Activated CD8-positive, alpha-beta T cell treated with anti-CD3 and anti-CD28 coated beads, Interleukin-2, amount 10 ng/mL, durations not matched to agents 7 days and 5 days (primary cell): ENCODE results near the gene PRCD. TPM values are rescaled to one million over a fixed set of nuclear protein-coding genes. Genes with fewer than 3 reads are reported as not detected.
A peak's percentile ranks its signal among the peaks of the same experiment; 100 is the strongest.
"Not testable (repeated sequence)": the region's sequence is repeated elsewhere in the genome, so short reads cannot be mapped to it uniquely, and the experiment has no call there.

Experiments
- ATAC-seq: fragments of 150-1000 bp; cut with Tn5 transposase; one replicate; pipeline ENCODE4 v1.10.0; 2021; ENCODE audit warnings: moderate library complexity
- CTCF ChIA-PET: fragments of 350-600 bp; sonication (Branson Sonifier 250); formaldehyde crosslinking; loops from one replicate; lab custom pipeline; 2021; ENCODE audit warnings: antibody characterized with exemption; lab: Charles Lee
- POLR2A ChIA-PET: fragments of 350-600 bp; sonication (Branson Sonifier 250); formaldehyde crosslinking; loops from one replicate; lab custom pipeline; 2021; ENCODE audit warnings: antibody characterized with exemption; lab: Charles Lee
- DNase-seq: peaks from one replicate; pipeline ENCODE4 v3.0.0-alpha.2; 2020
- H3K27ac Mint-ChIP-seq: one replicate; pipeline ENCODE4 v1.8.0; 2021; ENCODE audit warnings: mild to moderate bottlenecking, mixed read lengths
- H3K27me3 Mint-ChIP-seq: one replicate; pipeline ENCODE4 v1.8.0; 2021; ENCODE audit warnings: low read depth, mixed read lengths
- H3K36me3 Mint-ChIP-seq: one replicate; pipeline ENCODE4 v1.8.0; 2021; ENCODE audit warnings: low read depth, mixed read lengths
- H3K4me1 Mint-ChIP-seq: one replicate; pipeline ENCODE4 v1.8.0; 2021; ENCODE audit warnings: low read depth, mixed read lengths
- H3K4me3 Mint-ChIP-seq: one replicate; pipeline ENCODE4 v1.8.0; 2021; ENCODE audit warnings: mild to moderate bottlenecking, mixed read lengths
- H3K9me3 Mint-ChIP-seq: one replicate; pipeline ENCODE4 v1.8.0; 2022; ENCODE audit warnings: mixed read lengths; ENCODE audit not compliant: insufficient read depth
- total RNA-seq, 2 experiments: library from RNA; stranded (reverse); gene quantifications; one replicate each; pipeline ENCODE4 v1.2.3, GENCODE V29; 2021

The PRCD gene
- total RNA-seq, 2 experiments from 2014 or later = not detected

GRCh38 chr17:76519048-76519966, 20.5 kb upstream of the PRCD start:
- Mint-ChIP-seq H3K4me1 (peaks cover 50% of the 10 kb centered on the region), H3K27ac (no peak overlapping the region), H3K36me3 (no peaks in the 10 kb centered on the region), H3K4me3 (no peak overlapping the region), H3K27me3 (no peaks in the 10 kb centered on the region), H3K9me3 (no peaks in the 10 kb centered on the region)
- POLR2A ChIA-PET = no interaction called here
- no peak for ATAC-seq
- no peak for DNase-seq
- CTCF ChIA-PET = interaction anchor here (0.8 to 7.1 kb wide), 5 partner anchors 12 to 194 kb away, joined by 3 to 88 read pairs (median 5); no protein-coding TSS in a partner anchor

- Mint-ChIP-seq H3K9me3 (no peaks in the 10 kb centered on the region), H3K4me1 (peaks cover 32% of the 10 kb centered on the region), H3K36me3 (no peaks in the 10 kb centered on the region), H3K27me3 (no peaks in the 10 kb centered on the region), H3K4me3 (no peak overlapping the region), H3K27ac (no peak overlapping the region)
- ChIA-PET POLR2A (no interaction called here), CTCF (interaction anchor here (1.5 to 7.1 kb wide), 8 partner anchors 10 to 193 kb away, joined by 4 to 88 read pairs (median 32); no protein-coding TSS in a partner anchor)
- ATAC-seq (no peak), DNase-seq (no peak)
These were observed 18.6 kb upstream of the PRCD start for GRCh38 chr17:76521262-76521661.

- POLR2A ChIA-PET, H3K27me3 Mint-ChIP-seq, H3K9me3 Mint-ChIP-seq, H3K4me3 Mint-ChIP-seq, H3K36me3 Mint-ChIP-seq, DNase-seq, H3K27ac Mint-ChIP-seq, ATAC-seq: not testable (repeated sequence)
- CTCF ChIA-PET = interaction anchor here (1.6 to 7.1 kb wide), 7 partner anchors 11 to 193 kb away, joined by 4 to 88 read pairs (median 42); no protein-coding TSS in a partner anchor
- H3K4me1 Mint-ChIP-seq = peaks cover 28% of the 10 kb centered on the region
These were observed 18.2 kb upstream of the PRCD start for GRCh38 chr17:76521683-76522082.

GRCh38 chr17:76523084-76524037, 16.5 kb upstream of the PRCD start:
- ChIA-PET CTCF (interaction anchor here (0.6 to 7.1 kb wide), 49 partner anchors 9 to 193 kb away, joined by 3 to 88 read pairs (median 5); partner anchors contain the start of genes PRCD, RHBDF2, ST6GALNAC2 and UBE2O), POLR2A (interaction anchor here (1.4 to 1.5 kb wide), 2 partner anchors 23 to 34 kb away, joined by 3 to 4 read pairs; no protein-coding TSS in a partner anchor)
- H3K27me3 Mint-ChIP-seq = no peaks in the 10 kb centered on the region
- peak overlapping the region; percentile 65 for H3K27ac Mint-ChIP-seq
- DNase-seq (peak; percentile 86), ATAC-seq (peak; percentile 88)
- no peaks in the 10 kb centered on the region for H3K36me3 Mint-ChIP-seq
- no peaks in the 10 kb centered on the region for H3K9me3 Mint-ChIP-seq
- H3K4me3 Mint-ChIP-seq = peak overlapping the region; percentile 51
- H3K4me1 Mint-ChIP-seq = peaks cover 28% of the 10 kb centered on the region

GRCh38 chr17:76524598-76525512, 15.0 kb upstream of the PRCD start:
- DNase-seq (no peak), ATAC-seq (no peak)
- no peaks in the 10 kb centered on the region for H3K36me3 Mint-ChIP-seq
- H3K9me3 Mint-ChIP-seq = no peaks in the 10 kb centered on the region
- H3K4me3 Mint-ChIP-seq = no peak overlapping the region
- H3K27ac Mint-ChIP-seq = no peak overlapping the region
- ChIA-PET POLR2A (interaction anchor here (1.5 kb wide), 1 partner anchor 22 kb away, joined by 3 read pairs; no protein-coding TSS in a partner anchor), CTCF (interaction anchor here (5.0 to 7.1 kb wide), 4 partner anchors 20 to 157 kb away, joined by 42 to 88 read pairs (median 62); no protein-coding TSS in a partner anchor)
- no peaks in the 10 kb centered on the region for H3K27me3 Mint-ChIP-seq
- peaks cover 24% of the 10 kb centered on the region for H3K4me1 Mint-ChIP-seq

GRCh38 chr17:76525513-76525833, 14.4 kb upstream of the PRCD start:
- CTCF ChIA-PET = interaction anchor here (5.0 to 7.1 kb wide), 4 partner anchors 19 to 156 kb away, joined by 42 to 88 read pairs (median 62); no protein-coding TSS in a partner anchor
- H3K36me3 Mint-ChIP-seq, DNase-seq, ATAC-seq, H3K27ac Mint-ChIP-seq, H3K9me3 Mint-ChIP-seq, POLR2A ChIA-PET, H3K4me3 Mint-ChIP-seq, H3K27me3 Mint-ChIP-seq: not testable (repeated sequence)
- H3K4me1 Mint-ChIP-seq = peaks cover 24% of the 10 kb centered on the region

- CTCF ChIA-PET = interaction anchor here (0.8 to 2.8 kb wide), 6 partner anchors 20 to 154 kb away, joined by 3 to 11 read pairs (median 7); partner anchors contain the start of gene UBE2O
- H3K4me3 Mint-ChIP-seq, H3K27me3 Mint-ChIP-seq, H3K9me3 Mint-ChIP-seq, ATAC-seq, H3K36me3 Mint-ChIP-seq, DNase-seq, POLR2A ChIA-PET: not testable (repeated sequence)
- H3K27ac Mint-ChIP-seq = peak overlapping the region; percentile 28
- peaks cover 24% of the 10 kb centered on the region for H3K4me1 Mint-ChIP-seq
These were observed 12.8 kb upstream of the PRCD start for GRCh38 chr17:76527016-76527415.

- Mint-ChIP-seq H3K4me1 (peaks cover 24% of the 10 kb centered on the region), H3K36me3 (no peaks in the 10 kb centered on the region), H3K27ac (peak overlapping the region; percentile 57), H3K9me3 (no peaks in the 10 kb centered on the region), H3K4me3 (no peak overlapping the region), H3K27me3 (no peaks in the 10 kb centered on the region)
- DNase-seq = peak; percentile 65
- ChIA-PET POLR2A (no interaction called here), CTCF (interaction anchor here (0.8 to 2.8 kb wide), 6 partner anchors 19 to 154 kb away, joined by 3 to 11 read pairs (median 7); partner anchors contain the start of gene UBE2O)
- ATAC-seq = peak; percentile 65
These were observed 12.3 kb upstream of the PRCD start for GRCh38 chr17:76527430-76528111.

- H3K4me3 Mint-ChIP-seq = no peak overlapping the region
- no peaks in the 10 kb centered on the region for H3K36me3 Mint-ChIP-seq
- H3K27ac Mint-ChIP-seq = peak overlapping the region; percentile 72
- ChIA-PET CTCF (interaction anchor here (0.7 to 2.8 kb wide), 8 partner anchors 19 to 153 kb away, joined by 3 to 11 read pairs (median 4); partner anchors contain the start of gene UBE2O), POLR2A (no interaction called here)
- no peaks in the 10 kb centered on the region for H3K27me3 Mint-ChIP-seq
- peaks cover 21% of the 10 kb centered on the region for H3K4me1 Mint-ChIP-seq
- DNase-seq = no peak
- ATAC-seq = peak; percentile 42
- H3K9me3 Mint-ChIP-seq = no peaks in the 10 kb centered on the region
These were observed 11.7 kb upstream of the PRCD start for GRCh38 chr17:76528156-76528527.
